A673 (cell line): ENCODE results near the gene SLC45A3.

Experiments used
- CTCF ChIP-seq: fragments of 300-800, 200-600 bp; sonication (generic); conservative IDR thresholded peaks from 2 replicates; pipeline ENCODE4 v1.5.1; 2017; ENCODE audit warnings: low read depth, mild to moderate bottlenecking, antibody characterized with exemption, low read length, moderate library complexity, mixed read lengths
- EZH2 ChIP-seq: fragments of 200-600 bp; sonication (generic); IDR thresholded peaks from 2 replicates; pipeline ENCODE4 v1.6.1; 2017; ENCODE audit warnings: borderline replicate concordance, low read depth, mild to moderate bottlenecking, mixed read lengths, antibody characterized with exemption, low read length; ENCODE audit not compliant: poor library complexity, severe bottlenecking

DNA sequence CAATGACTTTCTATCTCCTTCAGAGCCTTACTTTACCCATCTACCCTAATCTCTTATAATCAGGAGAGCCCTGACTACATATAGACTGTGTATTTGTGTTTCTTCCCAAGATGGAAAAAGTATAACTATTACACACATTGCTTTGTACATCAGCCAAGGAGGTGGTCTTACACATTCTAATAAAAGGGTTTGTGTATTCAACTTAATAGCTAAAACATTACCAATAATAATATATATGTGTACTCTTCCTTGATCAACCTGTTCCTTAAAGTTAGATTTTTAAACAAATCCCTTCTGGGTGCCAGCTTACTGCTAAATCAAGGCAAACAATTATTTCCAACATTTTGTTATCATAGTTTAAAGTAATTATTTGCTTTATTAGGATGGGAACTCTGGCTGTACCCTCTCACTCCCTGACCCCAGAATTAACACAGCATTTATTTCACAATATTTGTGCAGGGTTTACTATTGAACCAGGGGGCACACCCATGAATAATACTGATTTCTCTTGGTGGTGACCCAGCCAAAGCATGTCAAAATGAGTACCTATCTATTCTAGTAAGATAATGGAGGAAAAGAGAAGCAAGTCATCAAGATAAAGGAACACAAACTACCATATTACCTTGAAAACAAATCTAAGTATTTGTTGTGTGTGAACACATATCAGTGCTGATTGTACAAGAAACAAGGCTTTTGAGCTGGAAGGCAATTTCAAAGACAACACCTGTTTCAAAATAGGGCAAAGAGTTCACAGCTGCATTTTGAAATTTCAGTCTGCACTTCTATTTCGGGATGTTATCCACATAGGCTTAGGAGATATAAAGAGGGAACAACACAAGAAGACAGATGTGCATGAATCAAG lies 30.1 kb upstream of the SLC45A3 start:
- TF ChIP-seq CTCF (no peak), EZH2 (no peak)
